Activated CD8-positive, alpha-beta T cell treated with anti-CD3 and anti-CD28 coated beads, Interleukin-2, amount 10 ng/mL, durations not matched to agents 7 days and 5 days (primary cell): ENCODE data around the gene PSMG1. TPM values are rescaled to one million over a fixed set of nuclear protein-coding genes. Genes with fewer than 3 reads are reported as not detected.
"Not testable (repeated sequence)": the region's sequence is repeated elsewhere in the genome, so short reads cannot be mapped to it uniquely, and the experiment has no call there.

Experiments
- ATAC-seq: fragments of 150-1000 bp; cut with Tn5 transposase; one replicate; pipeline ENCODE4 v1.10.0; 2021; ENCODE audit warnings: moderate library complexity
- CTCF ChIA-PET: fragments of 350-600 bp; sonication (Branson Sonifier 250); formaldehyde crosslinking; loops from one replicate; lab custom pipeline; 2021; ENCODE audit warnings: antibody characterized with exemption; lab: Charles Lee
- POLR2A ChIA-PET: fragments of 350-600 bp; sonication (Branson Sonifier 250); formaldehyde crosslinking; loops from one replicate; lab custom pipeline; 2021; ENCODE audit warnings: antibody characterized with exemption; lab: Charles Lee
- DNase-seq: peaks from one replicate; pipeline ENCODE4 v3.0.0-alpha.2; 2020
- H3K27ac Mint-ChIP-seq: one replicate; pipeline ENCODE4 v1.8.0; 2021; ENCODE audit warnings: mild to moderate bottlenecking, mixed read lengths
- H3K27me3 Mint-ChIP-seq: one replicate; pipeline ENCODE4 v1.8.0; 2021; ENCODE audit warnings: low read depth, mixed read lengths
- H3K36me3 Mint-ChIP-seq: one replicate; pipeline ENCODE4 v1.8.0; 2021; ENCODE audit warnings: low read depth, mixed read lengths
- H3K4me1 Mint-ChIP-seq: one replicate; pipeline ENCODE4 v1.8.0; 2021; ENCODE audit warnings: low read depth, mixed read lengths
- H3K4me3 Mint-ChIP-seq: one replicate; pipeline ENCODE4 v1.8.0; 2021; ENCODE audit warnings: mild to moderate bottlenecking, mixed read lengths
- H3K9me3 Mint-ChIP-seq: one replicate; pipeline ENCODE4 v1.8.0; 2022; ENCODE audit warnings: mixed read lengths; ENCODE audit not compliant: insufficient read depth
- total RNA-seq, 2 experiments: library from RNA; stranded (reverse); gene quantifications; one replicate each; pipeline ENCODE4 v1.2.3, GENCODE V29; 2021

PSMG1 gene
- total RNA-seq, 2 experiments from 2014 or later = 69.0 to 74.5 TPM

DNA sequence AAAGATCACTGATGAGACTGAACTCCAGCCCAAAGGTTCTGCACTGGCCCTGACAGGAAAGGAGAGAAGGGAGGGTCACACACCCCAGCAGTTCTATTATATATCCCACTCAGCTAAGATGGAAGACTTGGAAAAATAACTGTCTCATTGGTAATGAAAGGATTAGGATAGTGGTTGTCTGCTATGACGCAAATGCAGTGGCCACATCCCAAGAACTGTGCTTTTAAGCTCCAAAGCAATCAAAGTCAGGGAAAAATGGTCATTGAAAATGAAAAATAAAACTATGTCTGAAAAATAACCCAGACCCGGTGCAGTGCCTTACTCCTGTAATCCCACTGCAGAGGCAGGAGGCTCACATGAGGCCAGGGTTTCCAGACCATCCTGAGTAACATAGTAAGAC lies 31.0 kb downstream of the PSMG1 start:
- Mint-ChIP-seq H3K9me3 (no peaks in the 10 kb centered on the region), H3K36me3 (no peaks in the 10 kb centered on the region), H3K27me3 (peaks cover 2% of the 10 kb centered on the region), H3K4me1 (no peaks in the 10 kb centered on the region), H3K4me3 (no peak overlapping the region), H3K27ac (no peak overlapping the region)
- ChIA-PET POLR2A (no interaction called here), CTCF (interaction anchor here (2.4 kb wide), 1 partner anchor 15 kb away, joined by 6 read pairs; no protein-coding TSS in a partner anchor)
- DNase-seq (no peak), ATAC-seq (no peak)

DNA sequence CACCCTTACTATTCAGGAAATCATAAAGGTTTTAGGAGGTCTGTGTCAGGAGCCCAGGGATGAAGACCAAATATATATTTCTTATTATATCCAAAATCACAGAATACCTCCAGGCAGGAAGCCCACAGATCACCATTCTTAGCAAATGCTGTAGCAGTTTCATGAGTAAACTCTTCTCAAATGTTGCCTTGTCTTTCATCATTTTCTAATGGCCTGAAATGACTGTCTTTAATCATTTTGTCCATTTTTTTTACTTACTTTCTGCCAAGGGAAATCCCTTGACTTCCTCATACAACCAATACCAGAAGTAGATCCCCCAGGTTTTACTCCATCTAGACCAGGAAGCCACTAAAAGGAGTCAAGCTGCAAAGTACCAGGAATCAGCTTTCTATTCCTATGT lies 32.4 kb downstream of the PSMG1 start:
- no peak overlapping the region for H3K4me3 Mint-ChIP-seq
- no peaks in the 10 kb centered on the region for H3K9me3 Mint-ChIP-seq
- POLR2A ChIA-PET = interaction anchor here (0.5 kb wide), 1 partner anchor 567 kb away, joined by 3 read pairs; no protein-coding TSS in a partner anchor
- H3K36me3 Mint-ChIP-seq = no peaks in the 10 kb centered on the region
- DNase-seq = no peak
- H3K27me3 Mint-ChIP-seq = peaks cover 5% of the 10 kb centered on the region
- no peak overlapping the region for H3K27ac Mint-ChIP-seq
- ATAC-seq = no peak
- no peaks in the 10 kb centered on the region for H3K4me1 Mint-ChIP-seq
- CTCF ChIA-PET = interaction anchor here (1.2 to 2.4 kb wide), 2 partner anchors 13 to 26 kb away, joined by 3 to 6 read pairs; no protein-coding TSS in a partner anchor

GRCh38 chr21:39150316-39150715 lies 32.9 kb downstream of the PSMG1 start:
- ATAC-seq (no peak), DNase-seq (no peak)
- Mint-ChIP-seq H3K9me3 (no peaks in the 10 kb centered on the region), H3K27ac (no peak overlapping the region), H3K27me3 (peaks cover 5% of the 10 kb centered on the region), H3K36me3 (no peaks in the 10 kb centered on the region), H3K4me3 (no peak overlapping the region), H3K4me1 (no peaks in the 10 kb centered on the region)
- POLR2A ChIA-PET = no interaction called here
- CTCF ChIA-PET = interaction anchor here (1.2 to 2.4 kb wide), 2 partner anchors 13 to 26 kb away, joined by 3 to 6 read pairs; no protein-coding TSS in a partner anchor

DNA sequence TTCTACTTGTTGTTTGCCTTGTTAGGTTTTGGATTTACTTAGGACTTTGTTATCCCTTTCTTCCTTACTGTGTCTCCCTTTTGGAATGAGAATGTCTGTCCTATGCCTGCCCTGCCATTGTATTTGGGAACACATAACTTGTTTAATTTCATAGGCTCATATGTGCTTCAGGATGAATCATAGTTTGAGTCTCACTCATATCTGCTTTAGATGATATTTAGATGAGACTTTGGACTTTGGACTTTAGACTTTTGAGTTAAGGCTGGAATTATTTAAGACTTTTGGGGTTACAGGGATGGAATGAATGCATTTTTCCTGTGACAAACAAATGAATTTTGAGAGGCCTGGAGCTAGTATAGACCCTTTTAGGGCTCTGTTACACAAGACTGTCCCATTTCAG lies 33.4 kb downstream of the PSMG1 start:
- POLR2A ChIA-PET = no interaction called here
- no peak for ATAC-seq
- CTCF ChIA-PET = interaction anchor here (1.2 to 2.4 kb wide), 2 partner anchors 12 to 25 kb away, joined by 3 to 6 read pairs; no protein-coding TSS in a partner anchor
- H3K27me3 Mint-ChIP-seq = peaks cover 5% of the 10 kb centered on the region
- no peak for DNase-seq
- no peaks in the 10 kb centered on the region for H3K36me3 Mint-ChIP-seq
- no peak overlapping the region for H3K4me3 Mint-ChIP-seq
- peaks cover 2% of the 10 kb centered on the region for H3K9me3 Mint-ChIP-seq
- no peaks in the 10 kb centered on the region for H3K4me1 Mint-ChIP-seq
- H3K27ac Mint-ChIP-seq = no peak overlapping the region

DNA sequence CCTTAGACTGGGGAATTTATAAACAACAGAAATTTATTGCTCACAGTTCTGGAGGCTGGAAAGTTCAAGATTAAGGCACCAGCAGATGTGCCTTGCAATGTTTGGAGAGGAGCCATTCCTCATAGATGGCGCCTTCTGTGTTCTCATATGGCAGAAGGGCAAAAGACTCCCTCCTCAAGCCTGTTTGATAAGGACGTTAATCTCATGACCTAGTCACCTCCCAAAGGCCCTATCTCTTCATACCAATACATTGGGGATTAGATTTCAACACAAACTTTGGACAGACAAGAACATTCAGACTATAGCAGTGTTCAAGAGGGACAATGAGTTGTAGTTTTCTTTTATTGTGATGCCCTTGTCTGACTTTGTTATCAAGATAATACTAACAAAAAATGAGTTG lies 34.3 kb downstream of the PSMG1 start:
- no peak for ATAC-seq
- H3K4me1 Mint-ChIP-seq = no peaks in the 10 kb centered on the region
- H3K27ac Mint-ChIP-seq = no peak overlapping the region
- H3K36me3 Mint-ChIP-seq = no peaks in the 10 kb centered on the region
- H3K27me3 Mint-ChIP-seq = peaks cover 5% of the 10 kb centered on the region
- POLR2A ChIA-PET = no interaction called here
- H3K4me3 Mint-ChIP-seq = no peak overlapping the region
- H3K9me3 Mint-ChIP-seq = peaks cover 3% of the 10 kb centered on the region
- CTCF ChIA-PET = no interaction called here
- DNase-seq = no peak

DNA sequence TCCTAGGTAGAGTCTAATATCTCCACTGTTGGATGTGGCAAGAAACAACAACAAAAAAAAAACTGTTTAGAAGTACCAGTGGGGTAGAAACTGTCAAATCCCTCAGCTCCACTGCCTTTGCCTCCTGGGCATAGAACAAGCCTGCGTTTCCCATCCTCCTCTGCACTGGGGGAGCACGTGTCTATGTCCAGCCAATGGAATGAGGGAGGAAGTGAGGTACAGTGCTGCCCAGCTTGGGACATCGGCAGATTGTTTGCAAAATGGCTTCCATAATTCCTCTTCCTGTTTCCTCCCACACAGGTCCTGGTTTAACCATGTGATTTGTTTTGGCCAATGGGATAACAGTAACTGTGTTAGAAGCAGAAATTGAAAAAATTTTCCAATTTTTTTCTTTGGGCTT lies 39.1 kb downstream of the PSMG1 start:
- Mint-ChIP-seq H3K27me3 (peaks cover 3% of the 10 kb centered on the region), H3K27ac (no peak overlapping the region), H3K9me3 (peaks cover 3% of the 10 kb centered on the region), H3K36me3 (no peaks in the 10 kb centered on the region), H3K4me3 (no peak overlapping the region), H3K4me1 (no peaks in the 10 kb centered on the region)
- ATAC-seq = no peak
- ChIA-PET POLR2A (no interaction called here), CTCF (no interaction called here)
- DNase-seq = no peak

DNA sequence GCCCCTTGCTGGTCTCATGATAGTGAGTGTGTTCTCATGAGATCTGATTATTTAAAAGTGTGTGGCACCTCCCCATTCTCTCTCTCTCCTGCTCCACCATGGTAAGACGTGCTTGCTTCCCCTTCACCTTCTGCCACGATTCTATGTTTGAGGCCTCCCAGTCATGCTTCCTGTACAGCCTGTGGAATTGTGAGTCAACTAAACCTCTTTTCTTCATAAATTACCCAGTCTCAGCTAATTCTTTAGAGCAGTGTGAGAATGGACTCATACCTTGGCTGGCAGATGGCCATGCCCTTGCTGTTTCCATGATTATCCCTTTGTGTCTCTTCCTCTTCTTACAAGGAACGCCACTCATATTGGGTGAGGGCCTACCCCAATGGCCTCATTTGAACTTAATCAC lies 40.3 kb downstream of the PSMG1 start:
- peaks cover 3% of the 10 kb centered on the region for H3K9me3 Mint-ChIP-seq
- ATAC-seq (no peak), DNase-seq (no peak)
- H3K4me1 Mint-ChIP-seq = no peaks in the 10 kb centered on the region
- H3K36me3 Mint-ChIP-seq = no peaks in the 10 kb centered on the region
- CTCF ChIA-PET = no interaction called here
- peaks cover 3% of the 10 kb centered on the region for H3K27me3 Mint-ChIP-seq
- no peak overlapping the region for H3K27ac Mint-ChIP-seq
- POLR2A ChIA-PET = no interaction called here
- no peak overlapping the region for H3K4me3 Mint-ChIP-seq

- H3K27ac Mint-ChIP-seq = no peak overlapping the region
- POLR2A ChIA-PET = no interaction called here
- CTCF ChIA-PET = interaction anchor here (1.2 kb wide), 1 partner anchor 253 kb away, joined by 4 read pairs; no protein-coding TSS in a partner anchor
- no peaks in the 10 kb centered on the region for H3K27me3 Mint-ChIP-seq
- no peaks in the 10 kb centered on the region for H3K36me3 Mint-ChIP-seq
- no peak for ATAC-seq
- H3K9me3 Mint-ChIP-seq = peaks cover 3% of the 10 kb centered on the region
- no peak for DNase-seq
- no peak overlapping the region for H3K4me3 Mint-ChIP-seq
- H3K4me1 Mint-ChIP-seq = no peaks in the 10 kb centered on the region
Observed at GRCh38 chr21:39141502-39141901, 41.7 kb downstream of the PSMG1 start.

DNA sequence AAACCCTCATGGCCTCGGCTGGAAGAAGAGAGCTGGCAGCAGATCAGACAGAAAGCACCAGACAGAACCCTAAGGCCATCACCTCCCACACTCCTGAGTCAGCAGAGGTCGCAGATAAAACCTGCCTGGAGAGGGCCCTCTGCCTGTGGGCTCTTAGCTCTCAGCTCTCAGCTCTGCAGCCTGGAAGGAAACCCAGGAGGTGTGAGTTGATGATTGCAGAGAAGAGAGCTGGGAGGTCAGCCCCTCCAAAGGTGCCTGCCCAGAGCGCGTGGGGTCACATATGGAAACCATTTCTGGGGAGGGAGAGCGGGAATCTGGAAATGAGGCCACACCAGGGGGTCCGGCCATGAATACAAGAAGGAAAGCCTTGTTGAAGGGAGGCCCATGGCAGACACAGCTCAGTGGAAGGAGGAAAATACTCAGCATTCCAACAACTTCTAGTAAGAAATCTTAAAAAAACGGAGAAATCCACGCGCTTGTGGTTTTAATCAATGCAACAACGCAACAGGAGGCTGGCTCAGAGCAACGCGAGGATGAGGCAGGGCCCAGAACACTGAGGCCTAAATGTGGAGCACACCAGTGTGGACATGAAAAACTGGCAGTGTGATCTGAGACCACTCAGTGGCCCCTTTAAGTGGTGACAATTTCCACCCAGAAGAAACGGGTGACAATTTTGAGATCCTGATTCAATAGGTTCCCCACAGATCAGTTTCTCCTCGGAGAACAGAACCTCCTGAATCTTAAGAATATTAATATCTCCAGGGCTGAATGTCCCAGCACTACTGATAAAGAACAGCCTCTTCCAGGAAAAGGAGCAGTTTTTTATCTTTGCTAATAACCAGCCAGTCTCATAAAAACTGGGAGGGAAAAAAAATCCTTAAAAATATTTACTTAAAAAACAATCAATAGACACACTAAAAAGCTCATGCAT lies 45.7 kb downstream of the PSMG1 start:
- no peak overlapping the region for H3K27ac Mint-ChIP-seq
- H3K36me3 Mint-ChIP-seq = no peaks in the 10 kb centered on the region
- H3K9me3 Mint-ChIP-seq = no peaks in the 10 kb centered on the region
- H3K4me3 Mint-ChIP-seq = no peak overlapping the region
- POLR2A ChIA-PET = no interaction called here
- no peaks in the 10 kb centered on the region for H3K27me3 Mint-ChIP-seq
- CTCF ChIA-PET = interaction anchor here (0.8 to 3.1 kb wide), 18 partner anchors 13 to 632 kb away, joined by 3 to 18 read pairs (median 4); no protein-coding TSS in a partner anchor
- H3K4me1 Mint-ChIP-seq = no peaks in the 10 kb centered on the region
- DNase-seq (peak; percentile 16), ATAC-seq (no peak)

DNA sequence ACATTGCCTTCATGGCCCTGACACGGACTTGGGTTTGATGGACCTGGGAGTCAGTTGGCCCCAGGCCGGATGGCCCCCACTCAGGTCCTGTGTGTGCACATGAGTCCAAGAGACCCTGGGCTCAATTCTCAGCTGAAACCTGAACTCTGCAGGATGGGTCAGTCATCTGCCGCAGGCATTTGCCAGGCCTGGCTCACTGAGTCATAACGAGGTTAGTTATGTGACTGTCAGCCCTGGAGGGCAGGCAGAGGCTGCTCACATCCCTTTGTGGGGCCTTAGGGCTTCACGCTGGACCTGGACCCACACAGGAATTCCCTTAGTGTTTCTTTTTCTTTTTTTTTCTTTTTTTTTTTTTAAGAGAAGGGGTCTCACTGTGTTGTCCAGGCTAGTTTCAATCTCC lies 46.5 kb downstream of the PSMG1 start:
- H3K9me3 Mint-ChIP-seq = no peaks in the 10 kb centered on the region
- POLR2A ChIA-PET = no interaction called here

GRCh38 chr21:39136138-39136537 lies 47.1 kb downstream of the PSMG1 start:
- CTCF ChIA-PET = interaction anchor here (3.1 kb wide), 1 partner anchor 466 kb away, joined by 18 read pairs; no protein-coding TSS in a partner anchor
- POLR2A ChIA-PET = not testable (repeated sequence)

More for the DNA sequence above, 46.5 kb downstream of the PSMG1 start:
- Mint-ChIP-seq H3K4me1 (no peaks in the 10 kb centered on the region), H3K27ac (no peak overlapping the region), H3K27me3 (peaks cover 2% of the 10 kb centered on the region), H3K36me3 (no peaks in the 10 kb centered on the region), H3K4me3 (no peak overlapping the region)
- CTCF ChIA-PET = interaction anchor here (1.0 to 3.1 kb wide), 6 partner anchors 14 to 467 kb away, joined by 3 to 18 read pairs (median 4); no protein-coding TSS in a partner anchor
- peak; percentile 10 for DNase-seq
- no peak for ATAC-seq

GRCh38 chr21:39134288-39134810 lies 48.9 kb downstream of the PSMG1 start:
- CTCF ChIA-PET = interaction anchor here (1.1 kb wide), 1 partner anchor 400 kb away, joined by 4 read pairs; no protein-coding TSS in a partner anchor
- POLR2A ChIA-PET = no interaction called here
- no peaks in the 10 kb centered on the region for H3K36me3 Mint-ChIP-seq
- no peak for ATAC-seq
- no peaks in the 10 kb centered on the region for H3K4me1 Mint-ChIP-seq
- H3K27me3 Mint-ChIP-seq = peaks cover 7% of the 10 kb centered on the region
- no peaks in the 10 kb centered on the region for H3K9me3 Mint-ChIP-seq
- peak; percentile 12 for DNase-seq
- no peak overlapping the region for H3K4me3 Mint-ChIP-seq
- H3K27ac Mint-ChIP-seq = no peak overlapping the region

More at GRCh38 chr21:39136138-39136537, 47.1 kb downstream of the PSMG1 start:
- not testable (repeated sequence) for H3K27ac Mint-ChIP-seq, ATAC-seq, H3K4me1 Mint-ChIP-seq, H3K4me3 Mint-ChIP-seq, H3K9me3 Mint-ChIP-seq, H3K36me3 Mint-ChIP-seq, H3K27me3 Mint-ChIP-seq
- DNase-seq = peak; percentile 35
